Neural progenitor cell (in vitro differentiated cells): ENCODE measurements around the gene TERB2.
"Not testable (repeated sequence)": the region's sequence is repeated elsewhere in the genome, so short reads cannot be mapped to it uniquely, and the experiment has no call there.

ENCODE experiments used
- EZH2 ChIP-seq: fragments of 200-600 bp; sonication (generic); IDR thresholded peaks from 2 replicates; pipeline ENCODE4 v1.6.1; 2017; ENCODE audit warnings: antibody characterized with exemption, mild to moderate bottlenecking, moderate library complexity
- EZH2phosphoT487 ChIP-seq: fragments of 200-600 bp; sonication (generic); IDR thresholded peaks from 2 replicates; pipeline ENCODE4 v1.6.1; 2017; ENCODE audit warnings: antibody characterized with exemption
- TF ChIP-seq, protein P1 (sequence below): fragments of 200-600 bp; sonication (generic); IDR thresholded peaks from 2 replicates; pipeline ENCODE4 v1.5.1; 2017; ENCODE audit warnings: antibody characterized with exemption, mild to moderate bottlenecking

DNA sequence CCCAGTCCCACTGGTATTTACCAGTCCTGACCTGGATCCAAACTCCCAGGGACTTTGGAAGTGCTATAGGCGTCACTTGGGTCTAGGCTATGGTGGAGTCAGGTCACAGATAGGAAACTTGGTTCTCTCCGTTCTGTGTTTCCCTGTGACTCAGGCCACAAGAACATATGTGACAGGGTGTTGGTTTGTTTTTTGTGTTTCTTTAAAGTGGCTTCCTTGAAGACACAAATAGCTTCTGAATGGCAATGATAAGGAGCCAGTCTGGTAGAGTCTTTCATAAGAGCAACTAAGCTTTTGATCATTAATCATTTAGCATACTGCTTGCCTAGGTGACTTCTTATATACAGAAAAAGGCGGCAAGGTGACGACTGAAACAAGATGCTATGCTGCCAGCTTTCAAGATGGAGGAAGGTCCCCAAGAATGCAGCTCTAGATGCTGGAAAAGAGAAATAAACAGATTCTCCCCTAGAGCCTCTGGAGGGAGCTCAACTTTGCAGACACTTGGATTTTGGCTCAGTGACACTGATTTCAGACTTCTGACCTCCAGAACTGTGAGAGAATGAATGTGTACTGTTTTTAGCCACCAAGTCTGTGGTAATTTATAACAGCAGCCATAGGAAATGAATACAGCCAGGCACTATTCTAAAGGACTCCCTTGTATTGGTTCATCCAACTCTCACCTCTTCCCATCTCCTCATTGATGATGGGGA lies 30.0 kb downstream of the TERB2 start:
- TF ChIP-seq, protein P1, sequence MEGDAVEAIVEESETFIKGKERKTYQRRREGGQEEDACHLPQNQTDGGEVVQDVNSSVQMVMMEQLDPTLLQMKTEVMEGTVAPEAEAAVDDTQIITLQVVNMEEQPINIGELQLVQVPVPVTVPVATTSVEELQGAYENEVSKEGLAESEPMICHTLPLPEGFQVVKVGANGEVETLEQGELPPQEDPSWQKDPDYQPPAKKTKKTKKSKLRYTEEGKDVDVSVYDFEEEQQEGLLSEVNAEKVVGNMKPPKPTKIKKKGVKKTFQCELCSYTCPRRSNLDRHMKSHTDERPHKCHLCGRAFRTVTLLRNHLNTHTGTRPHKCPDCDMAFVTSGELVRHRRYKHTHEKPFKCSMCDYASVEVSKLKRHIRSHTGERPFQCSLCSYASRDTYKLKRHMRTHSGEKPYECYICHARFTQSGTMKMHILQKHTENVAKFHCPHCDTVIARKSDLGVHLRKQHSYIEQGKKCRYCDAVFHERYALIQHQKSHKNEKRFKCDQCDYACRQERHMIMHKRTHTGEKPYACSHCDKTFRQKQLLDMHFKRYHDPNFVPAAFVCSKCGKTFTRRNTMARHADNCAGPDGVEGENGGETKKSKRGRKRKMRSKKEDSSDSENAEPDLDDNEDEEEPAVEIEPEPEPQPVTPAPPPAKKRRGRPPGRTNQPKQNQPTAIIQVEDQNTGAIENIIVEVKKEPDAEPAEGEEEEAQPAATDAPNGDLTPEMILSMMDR: not testable (repeated sequence)
- TF ChIP-seq EZH2, EZH2phosphoT487: not testable (repeated sequence)
